22Rv1 (cell line): ENCODE data around the gene IFITM2.

Experiments
- H3K27ac ChIP-seq: fragments of 450-650 bp; 2 replicates; pipeline ENCODE4 v1.5.1; 2017
- ZFX ChIP-seq: fragments of 450-650 bp; IDR thresholded peaks from 2 replicates; pipeline ENCODE4 v1.6.1; 2017; ENCODE audit warnings: antibody characterized with exemption, borderline replicate concordance
- TF ChIP-seq, protein P1 (sequence below): fragments of 450-650 bp; IDR thresholded peaks from 2 replicates; pipeline ENCODE4 v1.5.1; 2017; ENCODE audit warnings: mild to moderate bottlenecking

IFITM2 gene

GRCh38 chr11:334264-334994, 26.8 kb downstream of the IFITM2 start:
- TF ChIP-seq, protein P1, sequence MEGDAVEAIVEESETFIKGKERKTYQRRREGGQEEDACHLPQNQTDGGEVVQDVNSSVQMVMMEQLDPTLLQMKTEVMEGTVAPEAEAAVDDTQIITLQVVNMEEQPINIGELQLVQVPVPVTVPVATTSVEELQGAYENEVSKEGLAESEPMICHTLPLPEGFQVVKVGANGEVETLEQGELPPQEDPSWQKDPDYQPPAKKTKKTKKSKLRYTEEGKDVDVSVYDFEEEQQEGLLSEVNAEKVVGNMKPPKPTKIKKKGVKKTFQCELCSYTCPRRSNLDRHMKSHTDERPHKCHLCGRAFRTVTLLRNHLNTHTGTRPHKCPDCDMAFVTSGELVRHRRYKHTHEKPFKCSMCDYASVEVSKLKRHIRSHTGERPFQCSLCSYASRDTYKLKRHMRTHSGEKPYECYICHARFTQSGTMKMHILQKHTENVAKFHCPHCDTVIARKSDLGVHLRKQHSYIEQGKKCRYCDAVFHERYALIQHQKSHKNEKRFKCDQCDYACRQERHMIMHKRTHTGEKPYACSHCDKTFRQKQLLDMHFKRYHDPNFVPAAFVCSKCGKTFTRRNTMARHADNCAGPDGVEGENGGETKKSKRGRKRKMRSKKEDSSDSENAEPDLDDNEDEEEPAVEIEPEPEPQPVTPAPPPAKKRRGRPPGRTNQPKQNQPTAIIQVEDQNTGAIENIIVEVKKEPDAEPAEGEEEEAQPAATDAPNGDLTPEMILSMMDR: no peak
- TF ChIP-seq ZFX: no peak
- no peak overlapping the region for H3K27ac ChIP-seq

- TF ChIP-seq, protein P1: no peak
- no peak for TF ChIP-seq ZFX
- no peak overlapping the region for H3K27ac ChIP-seq
Measured at GRCh38 chr11:335779-336658, 28.4 kb downstream of the IFITM2 start.

DNA sequence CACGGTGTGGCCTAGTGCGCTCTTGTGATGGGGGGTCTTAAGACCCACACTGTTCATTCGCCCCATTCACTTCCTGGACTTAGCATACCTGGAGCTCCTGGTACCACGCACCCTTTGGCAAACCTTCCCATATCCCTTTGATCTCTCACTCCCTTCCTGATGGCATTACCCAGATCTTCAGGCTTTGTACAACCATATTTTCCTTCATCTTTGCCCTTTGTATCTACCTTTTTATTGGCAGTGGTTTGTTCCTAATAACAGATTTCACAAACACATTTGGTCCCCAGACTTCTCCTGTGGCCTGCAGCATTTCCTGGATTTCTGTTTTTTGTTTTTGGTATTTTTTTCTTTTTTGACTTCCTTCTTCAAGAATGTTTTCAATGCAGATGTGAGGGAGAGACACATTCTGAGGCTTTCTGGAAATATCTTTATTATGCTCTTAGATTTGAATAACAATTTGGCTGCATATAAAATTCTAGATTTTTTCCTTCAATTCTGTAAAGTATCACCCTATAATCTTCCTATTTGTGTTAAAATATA, 29.1 kb downstream of the IFITM2 start:
- no peak for TF ChIP-seq ZFX
- TF ChIP-seq, protein P1: no peak
- H3K27ac ChIP-seq: no peak overlapping the region

- H3K27ac ChIP-seq: no peak overlapping the region
- no peak for TF ChIP-seq ZFX
- TF ChIP-seq, protein P1: no peak
Measured at GRCh38 chr11:337711-338110, 30.1 kb downstream of the IFITM2 start.

- H3K27ac ChIP-seq: no peak overlapping the region
- TF ChIP-seq, protein P1: no peak
- no peak for TF ChIP-seq ZFX
Measured at GRCh38 chr11:339963-340362, 32.3 kb downstream of the IFITM2 start.

DNA sequence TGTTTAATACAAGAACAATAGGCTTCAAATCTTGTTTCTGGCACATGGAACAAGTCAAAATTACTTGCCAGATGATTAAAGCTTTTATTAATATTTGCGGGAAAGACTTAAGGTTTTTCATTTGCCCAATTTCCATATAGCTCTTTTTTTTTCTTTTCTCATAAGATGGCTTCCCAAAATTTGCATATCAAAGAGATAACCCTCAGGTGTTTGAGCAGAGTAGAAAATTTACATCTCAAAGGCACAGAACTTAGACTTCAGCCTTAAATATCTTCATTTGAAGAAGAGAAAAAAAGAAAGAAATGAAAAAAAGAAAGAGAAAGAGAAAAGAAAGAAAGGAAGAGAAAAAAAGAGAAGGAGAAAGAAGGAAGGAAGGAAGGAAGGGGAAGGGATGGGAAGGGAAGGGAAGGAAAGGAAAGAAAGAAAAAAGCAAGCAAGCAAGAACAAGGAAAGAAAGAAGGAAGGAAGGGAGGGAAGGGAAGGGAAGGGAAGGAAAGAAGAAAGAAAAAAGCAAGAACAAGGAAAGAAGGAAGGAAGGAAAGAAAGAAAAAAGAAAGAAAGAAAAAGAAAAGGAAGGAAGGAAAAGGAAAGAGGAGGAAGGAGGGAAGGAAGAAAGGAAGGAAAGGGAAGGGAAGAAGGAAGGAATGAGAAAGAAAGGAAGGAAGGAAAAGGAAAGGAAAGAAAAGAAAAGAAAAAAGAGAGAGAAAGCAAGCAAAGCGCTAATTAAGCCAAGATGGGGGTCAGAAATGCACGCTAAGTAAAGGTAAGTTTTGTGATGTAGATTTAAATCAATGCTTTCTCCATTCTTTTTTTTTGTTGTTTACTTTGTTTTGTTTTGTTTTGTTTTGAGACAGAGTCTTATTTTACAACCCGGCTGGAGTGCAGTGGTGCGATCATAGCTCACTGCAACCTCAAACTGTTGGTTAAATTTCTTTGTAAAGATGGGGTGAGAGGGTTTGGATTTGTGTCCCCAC, 33.2 kb downstream of the IFITM2 start:
- TF ChIP-seq, protein P1: no peak
- no peak for TF ChIP-seq ZFX
- no peak overlapping the region for H3K27ac ChIP-seq
